Subcutaneous adipose tissue (tissue), 4 donors: ENCODE results near the gene TLE4. TPM values are rescaled to one million over a fixed set of nuclear protein-coding genes. Genes with fewer than 3 reads are reported as not detected.

Experiments
- total RNA-seq, 4 donors: library from RNA; depleted of rRNA; stranded (reverse); fragments of >200 nt; gene quantifications; one replicate each; pipeline ENCODE4 v1.1.0, GENCODE V29; 2016
- TF ChIP-seq, protein P1 (sequence below): fragments of 450-650 bp; IDR thresholded peaks from one replicate; pipeline ENCODE4 v1.5.1; 2016; ENCODE audit warnings: low read depth, mild to moderate bottlenecking, control low read depth, antibody characterized with exemption, moderate library complexity

Gene TLE4
- total RNA-seq, 4 donors from 2014 or later = 16.5 to 25.2 (median 21.2) TPM

DNA sequence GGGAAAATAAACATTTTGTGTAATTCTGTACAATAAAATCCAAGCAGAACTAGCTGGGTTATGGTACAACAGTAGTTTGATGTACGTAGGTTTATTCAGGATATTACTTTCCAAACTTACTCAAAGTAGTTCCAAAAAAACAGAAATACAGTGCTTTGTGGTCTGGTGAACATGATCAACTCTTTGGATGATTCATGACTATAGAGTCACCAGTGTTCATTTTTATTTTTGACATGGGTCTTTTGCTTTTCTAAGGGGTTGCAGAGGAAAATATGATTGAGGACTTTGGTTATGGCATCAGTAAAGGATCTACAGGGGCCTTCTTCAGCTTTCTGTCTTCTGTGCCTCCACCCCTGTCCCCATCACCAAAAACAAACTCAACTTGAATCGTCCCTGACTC lies 127.2 kb downstream of the TLE4 start:
- TF ChIP-seq, protein P1, sequence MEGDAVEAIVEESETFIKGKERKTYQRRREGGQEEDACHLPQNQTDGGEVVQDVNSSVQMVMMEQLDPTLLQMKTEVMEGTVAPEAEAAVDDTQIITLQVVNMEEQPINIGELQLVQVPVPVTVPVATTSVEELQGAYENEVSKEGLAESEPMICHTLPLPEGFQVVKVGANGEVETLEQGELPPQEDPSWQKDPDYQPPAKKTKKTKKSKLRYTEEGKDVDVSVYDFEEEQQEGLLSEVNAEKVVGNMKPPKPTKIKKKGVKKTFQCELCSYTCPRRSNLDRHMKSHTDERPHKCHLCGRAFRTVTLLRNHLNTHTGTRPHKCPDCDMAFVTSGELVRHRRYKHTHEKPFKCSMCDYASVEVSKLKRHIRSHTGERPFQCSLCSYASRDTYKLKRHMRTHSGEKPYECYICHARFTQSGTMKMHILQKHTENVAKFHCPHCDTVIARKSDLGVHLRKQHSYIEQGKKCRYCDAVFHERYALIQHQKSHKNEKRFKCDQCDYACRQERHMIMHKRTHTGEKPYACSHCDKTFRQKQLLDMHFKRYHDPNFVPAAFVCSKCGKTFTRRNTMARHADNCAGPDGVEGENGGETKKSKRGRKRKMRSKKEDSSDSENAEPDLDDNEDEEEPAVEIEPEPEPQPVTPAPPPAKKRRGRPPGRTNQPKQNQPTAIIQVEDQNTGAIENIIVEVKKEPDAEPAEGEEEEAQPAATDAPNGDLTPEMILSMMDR = no peak

DNA sequence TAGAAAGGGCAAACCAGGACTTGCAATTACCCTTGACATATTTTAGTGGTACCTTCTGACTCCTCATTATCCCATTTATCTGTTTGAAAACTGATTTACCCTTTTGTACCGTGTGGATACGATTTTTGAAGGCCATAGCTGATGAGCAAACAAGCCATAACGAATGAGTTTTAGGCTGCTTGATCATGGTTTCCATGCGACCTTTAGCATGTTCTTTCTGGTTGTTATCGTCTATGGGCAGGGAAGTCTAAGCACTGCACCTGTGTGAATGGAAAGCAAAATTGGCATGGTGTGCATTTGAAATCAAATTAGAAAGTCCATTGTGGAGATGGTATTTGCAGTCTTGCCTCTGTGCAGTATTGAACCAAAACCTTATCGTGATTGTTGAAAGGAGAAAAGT lies 127.7 kb downstream of the TLE4 start:
- TF ChIP-seq, protein P1 = no peak

DNA sequence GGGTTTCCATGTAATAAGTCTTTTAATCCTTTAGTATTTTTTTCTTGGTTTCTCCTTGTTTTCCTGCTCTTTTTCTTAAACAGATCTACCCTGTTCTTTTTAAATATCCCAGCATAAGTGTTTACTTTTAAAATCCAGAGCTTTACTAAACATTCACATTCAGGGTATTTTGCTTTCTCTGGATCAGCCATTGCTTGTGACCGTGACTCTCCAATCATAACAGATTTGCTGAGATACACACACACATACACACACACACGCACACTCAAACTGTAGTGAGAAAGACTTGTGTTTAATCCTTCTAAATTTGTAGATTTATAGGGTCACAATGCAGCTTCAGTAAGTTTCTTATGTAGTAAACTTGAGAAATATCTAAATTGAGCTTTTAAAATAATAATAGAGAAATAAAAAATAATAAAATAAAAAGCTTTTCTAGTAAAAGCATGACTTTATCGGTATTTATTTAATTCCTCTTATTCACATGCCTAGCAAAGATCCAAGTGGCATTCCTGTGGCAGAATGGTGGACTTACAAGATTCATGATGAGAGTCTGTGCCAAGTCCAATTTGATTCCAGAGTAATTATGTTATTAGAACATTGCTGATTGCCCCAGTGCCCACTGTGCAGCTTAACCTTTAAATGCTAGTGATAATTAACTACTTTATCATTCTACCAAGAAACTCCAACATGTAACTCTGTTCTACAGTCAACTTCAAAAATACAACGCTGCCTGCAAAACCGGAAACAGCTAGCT lies 129.0 kb downstream of the TLE4 start:
- TF ChIP-seq, protein P1 = no peak

DNA sequence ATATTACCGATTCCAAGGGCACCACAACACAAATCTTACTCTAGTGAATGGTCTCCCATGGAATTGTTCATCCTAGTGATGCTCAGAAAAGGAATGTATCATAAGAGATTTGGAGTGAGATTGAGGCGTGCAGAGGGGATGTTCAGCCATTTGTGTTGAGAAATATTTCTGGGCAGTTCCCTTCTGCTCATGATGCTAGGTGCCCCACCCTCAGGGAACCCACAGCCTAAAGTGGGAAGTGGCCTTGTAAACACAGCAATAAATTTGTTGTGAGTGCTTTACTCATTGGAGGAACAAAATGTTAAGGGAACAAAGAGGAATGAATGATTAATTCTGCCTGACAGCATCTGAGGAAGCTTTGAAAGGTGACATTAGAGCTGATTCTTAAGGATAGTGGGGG lies 129.9 kb downstream of the TLE4 start:
- TF ChIP-seq, protein P1 = no peak

DNA sequence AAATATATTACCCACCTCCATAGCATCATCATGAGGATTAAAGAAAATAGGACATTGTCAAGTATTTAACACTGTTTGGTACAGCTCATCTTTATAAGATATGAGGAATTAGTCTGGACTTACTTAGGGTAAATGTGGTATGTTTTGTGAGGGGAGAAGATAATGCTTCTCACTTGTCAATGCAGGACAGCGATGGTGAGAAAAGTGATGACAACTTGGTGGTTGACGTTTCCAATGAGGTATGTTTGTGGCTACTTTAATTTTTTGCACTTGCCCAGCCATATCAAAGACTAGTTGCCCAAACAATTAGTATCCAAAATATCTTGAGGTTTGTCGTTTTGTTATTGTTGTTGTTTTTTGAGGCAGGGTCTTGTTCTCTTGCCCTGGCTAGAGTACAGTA lies 133.9 kb downstream of the TLE4 start:
- TF ChIP-seq, protein P1 = no peak

DNA sequence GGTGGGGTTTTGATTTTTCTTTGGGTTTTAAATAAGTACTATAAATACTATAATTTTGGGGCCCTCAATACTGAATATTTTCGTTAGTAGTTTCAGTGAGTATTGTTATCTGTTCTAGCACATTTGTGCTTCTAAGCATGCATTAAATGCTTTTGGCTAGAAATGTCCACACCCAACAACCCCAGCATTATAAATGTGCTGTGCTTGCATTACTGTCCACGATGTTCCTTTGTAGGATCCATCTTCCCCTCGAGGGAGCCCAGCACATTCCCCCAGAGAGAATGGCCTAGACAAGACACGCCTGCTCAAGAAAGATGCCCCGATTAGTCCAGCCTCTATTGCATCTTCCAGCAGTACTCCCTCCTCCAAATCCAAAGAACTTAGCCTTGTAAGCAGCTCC lies 134.7 kb downstream of the TLE4 start:
- TF ChIP-seq, protein P1 = no peak

DNA sequence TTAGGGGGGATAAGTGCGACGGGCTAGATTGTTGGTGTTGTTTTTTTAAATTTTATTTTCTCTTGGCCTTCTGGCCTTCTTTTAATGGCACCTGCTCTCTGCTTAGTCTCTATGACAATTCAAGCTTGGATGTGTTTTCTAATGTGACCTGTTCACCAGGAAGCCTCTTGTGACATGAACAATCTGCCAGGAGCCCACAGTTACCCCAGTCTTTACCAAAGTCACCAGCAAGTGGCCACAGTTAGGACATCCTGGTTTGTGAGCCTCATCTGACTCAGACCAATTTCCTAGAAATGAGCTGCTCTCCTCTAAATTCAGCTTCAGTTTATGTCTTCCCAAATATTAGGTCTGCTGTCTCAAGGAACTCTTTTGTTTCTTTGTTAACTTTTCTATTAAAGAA lies 135.8 kb downstream of the TLE4 start:
- TF ChIP-seq, protein P1 = no peak
